HG03045 (cell line): ENCODE data around the gene PARP16.
A peak's percentile ranks its signal among the peaks of the same experiment; 100 is the strongest.

Experiments
- ATAC-seq: cut with Tn5 transposase; IDR thresholded peaks from one replicate; pipeline ENCODE4 v1.9.1; 2021; ENCODE audit warnings: mild to moderate bottlenecking, moderate library complexity; ENCODE audit not compliant: unreplicated experiment

Gene PARP16, protein sequence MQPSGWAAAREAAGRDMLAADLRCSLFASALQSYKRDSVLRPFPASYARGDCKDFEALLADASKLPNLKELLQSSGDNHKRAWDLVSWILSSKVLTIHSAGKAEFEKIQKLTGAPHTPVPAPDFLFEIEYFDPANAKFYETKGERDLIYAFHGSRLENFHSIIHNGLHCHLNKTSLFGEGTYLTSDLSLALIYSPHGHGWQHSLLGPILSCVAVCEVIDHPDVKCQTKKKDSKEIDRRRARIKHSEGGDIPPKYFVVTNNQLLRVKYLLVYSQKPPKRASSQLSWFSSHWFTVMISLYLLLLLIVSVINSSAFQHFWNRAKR

DNA sequence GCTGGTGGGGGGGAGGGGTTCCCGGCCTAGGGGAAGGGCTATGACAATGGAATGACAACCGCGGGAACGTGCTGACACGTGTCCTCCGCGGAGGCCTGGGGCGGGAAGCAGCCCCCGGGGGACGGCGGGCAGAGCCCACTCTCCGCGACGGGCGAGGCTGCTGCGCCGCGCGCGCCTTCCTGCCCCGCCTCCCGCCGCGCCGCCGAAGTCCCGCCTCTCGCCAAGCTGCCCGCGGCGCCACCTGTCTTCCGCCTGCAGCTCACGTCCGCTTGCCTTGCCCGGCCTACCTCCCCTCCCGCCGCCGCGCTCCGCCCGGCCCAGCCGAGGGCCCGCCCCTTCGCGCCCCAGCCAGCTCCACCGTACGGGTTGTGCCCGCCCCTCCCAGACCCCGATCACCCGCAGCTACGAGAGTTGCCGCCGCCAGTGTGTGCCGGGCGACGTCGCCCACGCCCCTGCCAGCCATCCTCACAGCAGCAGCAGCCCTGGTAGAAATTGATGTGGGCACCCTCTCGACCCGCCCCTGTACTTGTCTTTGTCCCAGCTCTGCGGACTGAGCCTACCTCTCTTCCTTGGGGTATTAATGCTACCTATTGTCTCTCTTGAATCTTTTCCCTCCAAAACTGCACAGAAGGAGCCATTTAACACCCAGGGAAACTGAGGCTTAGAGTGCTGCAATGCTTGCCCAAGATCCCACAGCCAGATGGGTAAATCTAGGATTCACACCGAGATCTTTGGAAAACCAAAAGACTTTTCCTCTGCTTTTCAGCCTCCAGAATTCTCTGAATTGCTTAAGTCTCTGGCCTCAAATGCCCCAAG is at the start of gene PARP16:
Gene PARP16, minus strand, starts transcription at position 180 of the 816 bp plus-strand sequence. CDS start 457 bp downstream, outside the sequence.
- peak; percentile 89 for ATAC-seq

DNA sequence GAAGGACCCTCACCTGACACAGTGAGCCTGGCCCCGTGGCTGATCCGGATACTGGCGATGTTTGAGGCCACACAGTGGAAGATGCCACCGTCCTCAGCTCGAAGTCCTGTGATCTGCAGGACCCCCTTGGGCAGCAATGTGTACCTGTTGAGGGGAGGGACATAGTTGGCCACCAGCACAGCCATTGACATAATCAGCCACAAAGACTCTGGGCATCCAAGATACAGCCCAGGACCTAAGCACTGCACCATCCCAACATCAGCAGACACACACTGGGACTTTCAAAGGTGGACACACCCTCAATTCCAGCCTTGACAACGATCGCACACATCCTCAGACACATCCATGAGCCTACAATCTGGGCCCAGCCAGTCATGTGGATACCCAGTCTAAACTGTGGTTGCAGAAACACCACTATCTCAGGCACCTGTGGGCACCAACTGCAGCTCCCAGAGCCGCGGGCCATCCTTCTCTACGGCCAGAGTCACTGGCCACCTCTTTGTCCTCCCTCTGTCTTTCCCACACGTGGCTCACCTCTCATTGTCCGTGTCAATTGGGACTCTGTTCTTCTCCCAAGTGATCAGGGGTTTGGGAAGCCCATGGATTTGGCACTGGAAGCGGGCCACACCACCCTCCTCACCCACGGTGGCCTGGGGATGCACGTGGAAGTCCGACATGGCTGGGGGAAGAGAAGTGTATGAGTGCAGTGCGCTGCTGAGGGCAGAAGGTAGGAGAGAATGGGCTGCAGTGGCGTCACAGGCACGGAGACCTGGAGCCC is 48.8 kb upstream of the PARP16 start:
- ATAC-seq, result no peak

DNA sequence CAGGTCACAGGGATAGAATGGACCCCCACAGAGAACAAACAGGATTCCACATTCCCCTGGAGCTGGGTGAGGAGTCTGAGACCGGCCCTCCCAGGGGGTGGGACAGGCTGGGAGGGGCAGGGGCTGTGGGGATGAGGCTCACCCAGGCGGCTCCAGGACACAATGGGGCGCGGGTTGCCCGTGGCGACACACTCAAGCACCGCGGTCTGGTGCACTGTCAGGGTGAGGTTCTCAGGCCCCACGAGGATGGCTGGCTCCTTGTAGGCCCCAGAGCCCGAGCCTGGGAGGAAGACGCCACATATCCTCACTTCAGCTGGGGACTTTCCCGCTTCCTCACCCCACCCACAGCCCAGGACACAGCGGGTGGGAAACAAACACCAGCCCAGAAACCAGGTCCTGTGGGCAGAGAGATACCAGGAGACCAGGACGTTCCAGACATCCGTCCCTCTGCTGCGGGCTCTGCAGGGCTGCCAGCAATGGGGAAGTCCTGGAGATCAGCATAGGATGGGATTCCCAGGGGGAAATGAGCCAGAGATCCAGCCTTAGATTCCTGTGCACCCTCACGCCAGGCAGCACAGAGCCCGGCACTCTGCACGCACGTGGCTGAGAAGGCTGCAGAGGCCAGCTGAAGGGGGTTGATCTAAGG is 48.0 kb upstream of the PARP16 start:
- ATAC-seq, result no peak

DNA sequence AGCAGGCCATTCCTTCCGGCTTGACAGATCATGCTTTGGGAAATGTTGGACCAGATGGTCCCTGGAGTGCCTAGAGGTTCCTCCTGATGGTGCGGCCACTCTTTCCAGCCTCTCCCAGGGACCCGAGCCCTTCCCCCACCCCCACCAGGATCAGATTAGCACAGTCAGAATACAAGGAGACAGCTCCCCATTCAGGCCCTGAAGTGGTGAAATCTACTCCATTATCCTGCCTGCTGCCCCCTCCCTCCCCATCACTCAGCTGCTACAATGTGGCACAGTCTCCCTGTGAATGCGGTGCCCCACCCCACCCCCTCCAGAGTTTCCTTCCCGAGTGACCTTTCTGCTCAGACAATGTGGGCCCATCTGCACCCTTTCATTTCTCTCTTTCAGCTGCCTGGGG is 47.2 kb upstream of the PARP16 start:
- no peak for ATAC-seq

DNA sequence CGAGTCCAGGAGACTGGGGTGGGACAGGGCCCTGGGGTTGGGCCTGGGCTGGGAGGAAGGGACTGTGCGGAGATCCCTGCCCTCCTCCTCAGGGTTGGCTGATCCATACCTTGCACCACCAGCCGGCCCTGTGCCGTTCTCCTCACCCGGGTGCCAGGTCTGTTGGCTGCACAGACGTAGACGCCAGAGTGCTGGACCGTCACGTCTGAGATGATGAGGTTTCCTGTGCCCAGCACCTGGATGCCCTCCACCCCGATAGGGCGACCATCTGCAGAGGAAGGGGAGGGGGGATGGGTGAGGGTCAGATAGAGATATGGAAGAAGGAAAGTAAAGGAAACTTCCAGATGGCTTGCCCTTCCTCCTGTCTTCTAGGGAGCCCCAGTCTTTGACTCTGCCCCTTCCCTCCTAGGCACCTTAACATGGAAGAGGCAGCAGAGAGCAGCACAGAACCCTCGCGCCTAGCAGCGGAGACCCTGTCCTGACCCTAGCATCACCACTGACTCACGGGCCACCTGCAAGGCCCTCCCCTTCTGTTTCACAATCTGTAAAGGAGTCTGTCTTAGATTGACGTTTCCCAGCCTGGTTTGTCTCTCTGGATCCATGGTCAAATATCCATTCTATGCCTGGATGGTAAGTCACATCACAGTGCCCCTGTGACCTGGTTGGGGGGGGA is 46.6 kb upstream of the PARP16 start:
- ATAC-seq, result no peak

DNA sequence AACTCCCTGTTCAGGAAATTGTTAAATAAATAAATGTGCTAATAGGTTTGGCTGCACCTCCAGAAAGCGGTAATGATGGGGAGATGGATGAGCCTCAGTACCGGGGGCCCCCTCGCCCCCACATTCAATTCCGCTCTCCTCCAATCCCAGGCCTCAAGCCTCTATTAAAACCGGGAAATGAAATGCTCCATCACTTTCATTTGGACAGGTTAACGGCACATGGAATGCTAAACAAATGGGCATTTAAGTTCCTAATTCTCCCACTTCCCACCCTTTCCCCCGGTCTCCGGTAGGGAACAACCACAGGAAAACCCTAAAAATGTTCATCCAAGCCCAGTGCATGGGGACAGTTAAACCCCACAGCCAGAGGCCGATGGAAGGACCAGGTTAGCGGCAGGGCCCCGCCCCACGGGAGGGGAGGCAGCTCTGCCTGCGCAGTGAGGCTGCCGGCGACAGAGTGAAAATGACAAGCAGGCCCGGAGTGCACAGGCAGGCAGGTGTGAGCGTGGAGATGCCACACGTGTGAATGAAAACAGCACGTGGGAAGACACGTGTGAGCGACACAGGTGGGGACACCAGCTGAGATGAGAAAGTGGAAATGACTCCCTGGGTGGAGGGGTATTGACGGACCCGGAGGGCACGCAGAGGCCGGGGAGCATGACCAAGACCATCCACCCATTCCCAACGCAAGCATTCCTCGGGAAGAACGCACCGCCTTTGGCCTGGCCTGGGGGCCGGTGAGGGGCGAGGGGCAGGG is 45.9 kb upstream of the PARP16 start:
- ATAC-seq, result no peak

DNA sequence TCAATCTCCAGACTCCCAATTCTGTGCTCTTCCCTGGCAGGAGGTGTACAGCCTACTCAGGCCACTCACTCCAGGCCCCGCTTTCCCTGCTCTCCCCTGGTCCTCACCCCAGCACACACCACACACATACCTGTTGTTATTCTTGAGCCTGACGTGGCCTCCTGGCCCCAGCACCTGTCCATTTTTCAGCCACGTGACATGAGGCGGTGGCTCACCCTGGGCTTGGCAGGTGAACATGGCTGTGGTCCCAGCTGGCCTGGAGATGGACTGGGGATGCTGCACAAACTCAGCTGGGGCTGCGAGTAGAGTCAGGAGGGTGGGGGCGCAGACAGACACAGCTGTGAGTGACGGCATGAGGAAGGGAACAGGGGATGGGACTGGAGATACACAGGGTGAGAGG is 45.1 kb upstream of the PARP16 start:
- ATAC-seq, result no peak

DNA sequence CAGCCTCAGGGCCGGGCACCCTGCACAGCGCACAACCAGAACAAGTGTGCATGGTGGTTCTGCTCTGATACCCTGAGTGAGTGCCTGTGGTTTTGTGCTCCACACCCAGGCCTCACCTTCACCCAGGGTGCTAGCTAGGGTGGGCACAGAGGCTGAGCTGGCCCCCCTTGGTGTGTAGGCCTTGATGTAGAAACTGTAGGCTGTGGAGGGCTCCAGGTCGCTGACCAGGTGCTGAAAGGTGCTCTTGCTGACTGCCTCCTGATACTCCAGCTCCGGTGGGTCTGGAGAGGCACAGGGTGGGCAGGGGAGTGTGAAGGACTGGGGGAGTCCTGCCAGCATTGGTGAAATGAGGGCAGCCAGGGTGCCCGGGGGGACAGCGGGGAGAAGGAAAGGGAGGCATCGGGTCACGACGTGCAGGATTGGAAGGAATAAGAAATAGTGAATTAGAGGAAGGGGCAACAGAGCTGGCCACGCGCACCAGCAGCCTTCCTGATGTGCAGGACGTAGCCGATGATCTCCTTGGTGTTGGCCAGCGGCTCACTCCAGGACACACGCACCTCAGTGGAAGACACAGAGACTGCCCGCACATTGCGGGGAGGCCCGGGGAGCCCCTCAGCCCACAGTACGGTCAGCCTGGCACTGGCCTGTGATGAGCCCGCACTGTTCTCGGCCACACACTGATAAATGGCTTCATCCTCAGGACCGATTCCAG is 44.4 kb upstream of the PARP16 start:
- ATAC-seq, result no peak

DNA sequence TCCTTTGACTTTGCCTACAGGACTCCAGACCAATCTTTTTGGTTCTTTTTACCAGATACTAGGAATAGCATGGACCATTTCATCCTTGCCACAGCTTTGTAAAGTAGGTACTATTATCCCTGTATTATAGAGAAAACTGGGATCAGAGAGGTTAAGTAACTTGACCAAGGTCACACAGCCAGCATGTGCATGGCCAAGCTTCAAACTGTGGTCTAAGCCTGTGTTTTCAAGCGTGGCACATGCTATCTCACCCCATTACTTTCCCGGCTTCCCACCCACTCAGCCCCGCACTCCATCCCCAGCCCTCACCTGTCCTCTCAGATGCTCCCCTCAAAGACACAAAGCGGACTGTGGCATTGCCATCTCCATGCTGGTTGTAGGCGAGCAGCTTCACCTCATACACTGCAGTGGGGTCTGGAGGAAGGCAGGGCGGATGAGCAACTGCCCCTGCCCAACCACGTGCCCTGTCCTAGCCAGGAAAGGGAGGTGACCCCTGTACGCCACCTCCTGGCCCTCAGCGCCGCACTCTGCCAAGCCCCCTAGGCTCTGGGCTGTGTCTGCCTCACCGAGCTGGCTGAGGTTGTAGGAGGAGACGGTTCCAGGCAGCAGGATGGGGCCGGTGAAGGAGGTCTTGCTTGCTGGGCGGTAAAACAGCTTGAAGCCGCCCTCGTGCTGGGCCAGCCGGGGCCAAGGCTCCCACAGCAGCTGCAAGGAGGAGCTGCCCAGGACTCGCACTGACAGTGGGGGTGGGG is 43.5 kb upstream of the PARP16 start:
- no peak for ATAC-seq

DNA sequence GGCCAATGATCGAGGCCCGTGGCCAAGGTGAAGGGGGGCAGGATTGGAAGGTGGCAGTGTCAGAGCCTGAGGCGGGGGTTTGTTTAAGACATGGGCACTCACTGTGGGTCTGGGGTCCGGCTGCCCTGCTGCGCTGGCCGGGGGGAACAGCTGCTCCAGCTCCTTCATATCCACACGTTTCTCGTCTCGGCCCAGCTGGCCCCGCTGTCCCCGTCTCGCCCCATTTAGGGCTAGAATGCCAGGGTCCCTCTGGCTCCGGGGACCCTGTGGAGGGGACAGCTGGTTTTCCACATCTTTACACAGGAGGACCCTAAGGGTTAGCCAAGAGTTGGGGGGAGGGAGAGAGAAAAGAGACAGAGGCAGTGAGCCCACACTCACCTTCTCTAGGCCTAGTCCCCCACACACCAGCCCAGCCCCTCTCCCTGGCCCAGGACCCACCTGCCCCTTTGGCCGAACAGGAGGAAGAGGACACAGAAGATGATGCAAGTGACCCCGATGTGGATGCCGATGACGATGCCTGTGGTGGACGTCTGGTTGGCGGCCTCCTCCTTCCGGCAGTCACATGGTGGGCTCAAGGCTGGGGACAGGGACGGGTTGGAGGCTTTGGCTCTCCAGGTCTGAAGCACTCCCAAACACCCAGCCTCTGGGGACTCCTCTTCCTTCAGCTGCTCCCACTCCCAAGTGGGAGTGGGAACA is 42.8 kb upstream of the PARP16 start:
- ATAC-seq, result no peak

DNA sequence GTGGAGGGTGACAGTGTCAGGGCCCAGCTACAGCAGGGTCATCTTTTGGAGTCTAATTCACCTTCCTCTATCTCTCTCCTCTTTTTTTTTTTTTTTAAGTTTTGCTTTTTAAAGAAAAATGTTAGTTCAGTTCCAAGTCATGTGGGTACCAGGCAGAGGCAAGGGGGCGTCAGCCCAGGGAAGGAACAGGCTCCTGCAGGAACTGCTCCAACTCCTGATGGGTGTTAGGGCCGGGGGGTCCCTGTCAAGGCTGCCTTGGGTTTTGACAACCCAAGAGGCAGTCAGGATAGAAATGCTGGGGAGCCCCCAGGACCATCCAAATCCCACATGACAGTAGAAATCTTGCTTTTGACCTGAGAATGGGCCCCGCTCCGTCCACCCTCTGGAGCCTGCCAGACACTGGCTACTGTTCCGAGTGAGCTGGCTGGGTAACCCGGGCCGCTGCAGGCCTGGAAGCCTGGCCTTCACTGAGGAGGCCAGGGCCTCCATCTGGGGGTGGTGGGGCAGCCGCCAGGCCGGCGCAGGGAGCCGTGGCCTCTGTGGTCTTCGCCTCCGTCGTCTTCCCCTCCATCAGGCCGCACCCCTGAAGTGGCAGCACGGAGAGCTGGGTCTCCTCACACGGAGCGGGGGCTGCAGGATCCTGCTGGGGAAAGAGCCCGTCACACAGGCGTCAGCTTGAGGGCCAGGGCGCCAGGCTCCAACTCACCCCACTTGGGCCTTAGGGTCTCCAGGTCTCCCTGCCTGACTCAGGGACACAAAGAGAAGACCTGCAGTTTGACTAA is 42.0 kb upstream of the PARP16 start:
- no peak for ATAC-seq

DNA sequence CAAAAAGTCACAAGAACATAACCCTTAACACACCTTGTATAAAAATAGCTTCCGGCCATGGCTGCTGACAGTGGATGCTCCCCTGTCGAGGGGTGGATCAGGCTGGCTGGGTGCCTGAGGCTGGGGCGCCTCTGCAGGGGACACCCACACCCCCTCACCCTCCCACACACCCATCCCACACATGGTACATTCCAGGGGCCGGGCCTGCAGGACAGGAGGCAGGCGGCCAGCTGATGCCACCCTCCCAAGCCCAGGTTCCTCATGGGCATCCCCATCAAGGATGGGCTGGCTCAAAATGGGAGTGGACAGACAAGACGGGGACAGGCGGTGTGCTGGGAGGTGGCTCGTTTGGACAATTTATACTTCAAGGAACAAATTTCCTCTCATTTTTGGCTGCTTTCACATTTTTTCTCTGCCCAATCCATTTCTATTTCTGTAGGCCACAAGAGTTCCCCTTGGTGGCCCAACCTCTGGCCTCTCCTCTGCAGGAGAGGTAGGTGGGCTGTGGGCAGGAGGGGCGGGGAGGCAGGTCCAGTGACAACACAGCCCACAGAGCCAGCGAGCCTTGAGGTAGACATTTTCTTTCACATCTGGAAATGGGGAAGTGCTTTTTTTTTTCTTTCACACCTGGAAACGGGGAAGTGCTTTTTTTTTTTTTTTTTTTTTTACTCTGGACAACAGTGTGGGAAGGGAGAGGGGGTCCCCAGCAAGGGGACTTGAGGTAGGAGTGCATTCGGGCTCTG is 41.1 kb upstream of the PARP16 start:
- no peak for ATAC-seq

DNA sequence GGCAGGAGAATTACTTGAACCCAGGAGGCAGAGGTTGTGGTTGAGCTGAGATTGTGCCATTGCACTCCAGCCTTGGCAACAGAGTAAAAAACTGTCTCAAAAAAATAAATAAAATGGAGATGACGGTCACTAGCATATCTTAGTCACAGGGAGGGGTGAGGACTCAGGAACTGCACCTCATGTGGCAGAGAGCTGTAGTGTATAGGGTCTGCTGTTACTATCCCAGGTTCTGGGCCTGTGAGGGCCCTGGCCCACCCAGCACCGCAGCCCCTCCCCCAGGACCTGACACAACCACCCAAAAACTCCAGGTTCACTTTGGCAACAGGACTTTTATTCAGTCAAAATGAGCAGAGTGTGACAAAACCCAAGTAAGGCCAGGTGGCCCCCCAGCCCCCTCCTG is 40.1 kb upstream of the PARP16 start:
- no peak for ATAC-seq

DNA sequence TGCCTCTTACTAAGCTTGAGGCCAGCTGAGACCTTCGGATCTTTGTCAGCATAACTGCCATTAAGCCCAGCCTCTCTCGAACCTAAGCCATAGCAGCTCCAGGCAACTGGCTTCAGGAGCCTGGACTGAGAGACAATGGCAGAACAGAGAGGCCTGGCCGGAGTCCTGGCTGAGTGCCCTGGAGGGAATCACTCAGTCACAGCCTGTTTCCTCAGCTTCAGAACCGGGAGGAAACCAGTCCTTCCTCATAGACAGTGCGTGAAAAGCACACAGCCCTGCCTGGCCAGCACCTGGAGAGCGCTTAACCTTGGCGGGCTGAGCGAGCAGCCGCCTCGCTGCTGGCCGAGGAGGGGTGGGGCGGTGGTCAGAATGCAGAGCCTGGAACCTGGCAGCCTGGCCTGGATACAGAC is 39.4 kb upstream of the PARP16 start:
- no peak for ATAC-seq

DNA sequence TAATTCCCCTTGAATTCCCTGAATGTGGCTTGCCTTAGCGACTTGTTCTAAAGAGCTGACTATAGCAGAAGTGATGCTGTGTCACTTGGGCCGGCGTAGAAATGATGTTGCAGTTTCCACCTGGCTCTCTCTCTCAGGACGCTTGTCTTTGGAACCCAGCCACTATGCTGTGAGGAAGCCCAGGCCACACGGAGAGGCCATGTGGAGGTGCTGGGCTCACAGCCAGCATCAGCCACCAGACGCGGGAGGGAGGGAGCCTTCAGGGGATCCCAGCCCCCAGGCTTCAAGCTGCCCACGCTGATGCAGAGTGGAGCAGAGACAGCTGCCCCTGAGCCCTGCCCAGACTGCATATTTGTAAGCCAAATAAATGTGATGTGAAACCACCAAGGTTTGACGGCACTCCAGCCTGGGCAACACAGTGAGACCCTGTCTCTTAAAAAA is 36.4 kb upstream of the PARP16 start:
- ATAC-seq, result no peak

DNA sequence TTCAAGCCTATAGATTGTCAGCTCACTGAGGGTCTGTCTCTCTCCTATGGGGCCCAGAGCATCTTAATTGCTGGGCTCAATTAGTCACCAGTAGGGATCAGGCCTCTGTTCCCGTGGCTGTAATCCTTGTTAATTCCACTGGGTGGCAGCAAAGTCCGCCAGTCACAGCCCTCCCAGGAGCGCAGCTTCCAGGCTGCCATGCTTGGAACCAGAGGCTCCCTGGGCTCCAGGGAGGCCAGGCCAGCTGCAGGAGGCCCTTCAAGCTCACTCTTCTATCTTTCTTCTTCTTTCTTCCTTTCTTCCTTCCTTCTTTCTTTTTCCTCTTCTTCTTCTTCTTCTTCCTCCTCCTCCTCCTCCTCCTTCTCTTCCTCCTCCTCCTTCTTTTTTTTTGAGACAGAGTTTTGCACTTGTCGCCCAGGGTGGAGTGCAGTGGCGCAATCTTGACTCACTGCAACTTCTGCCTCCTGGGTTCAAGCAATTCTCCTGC is 32.2 kb upstream of the PARP16 start:
- ATAC-seq, result no peak
